Measurements from ENCODE around the gene DOC2B. TPM values are rescaled to one million over a fixed set of nuclear protein-coding genes. Genes with fewer than 3 reads are reported as not detected.
A peak's percentile ranks its signal among the peaks of the same experiment; 100 is the strongest.

DOC2B gene
- total RNA-seq, 5 donors from 2014 or later (not counting 1 experiment from before 2014, with no cell fraction given): 0.05 to 0.16 (median 0.09) TPM; not detected in 2

DNA sequence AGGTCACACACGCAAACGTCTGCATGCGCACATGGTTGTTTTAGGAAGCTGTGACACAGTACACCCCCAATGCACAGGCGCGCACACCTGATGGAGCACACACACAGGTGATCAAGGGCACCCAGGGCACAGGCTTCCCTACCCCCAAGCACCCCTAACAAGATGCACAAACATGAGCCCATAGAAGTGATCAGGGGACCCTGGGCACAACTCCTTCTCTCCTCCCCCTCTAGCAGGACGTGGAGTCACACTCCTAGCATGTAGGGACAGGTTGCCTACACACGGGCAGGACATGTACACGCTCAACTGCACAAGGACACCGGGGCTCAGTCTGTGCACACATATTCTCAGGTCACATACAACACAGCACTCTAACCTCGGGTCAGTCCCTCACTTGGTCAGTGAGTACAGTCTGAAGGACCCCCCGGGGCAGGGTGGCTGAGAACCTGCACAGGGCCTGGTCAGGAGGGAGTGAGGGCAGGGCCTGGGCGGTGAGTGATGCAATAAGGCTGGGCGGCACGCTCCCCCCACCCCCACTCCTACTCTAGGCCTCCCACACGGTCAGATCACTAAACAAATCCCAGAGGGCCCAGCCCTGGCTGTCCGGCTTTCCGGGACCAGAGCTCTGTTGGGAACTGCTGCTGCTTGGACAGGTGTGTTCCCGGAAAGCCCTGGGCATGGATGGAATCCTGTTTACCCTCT lies 751 bp upstream of the DOC2B start:
- H3K27ac ChIP-seq (ENCODE audit: low read length): no peak overlapping the region
- H3K4me1 ChIP-seq (ENCODE audit: control insufficient read depth in 1 of 2, extremely low read depth in 1 of 2, insufficient read depth in 2 of 2, low read length in 2 of 2): peaks cover 0 to 11% of the 10 kb centered on the region in 2 experiments
- Mint-ChIP-seq H3K4me1 (peaks cover 0 to 27% (median 2%) of the 10 kb centered on the region in 3 donors), H3K9me3 (no peaks in the 10 kb centered on the region), H3K4me3 (peak overlapping the region; percentile 31 to 71 (median 57)), H3K36me3 (no peaks in the 10 kb centered on the region), H3K27ac (no peak overlapping the region), H3K27me3 (peaks cover 44 to 70% of the 10 kb centered on the region in 2 donors)
- peak overlapping the region in 1 of 2 donors; percentile 35 for H3K4me3 ChIP-seq (ENCODE audit: control insufficient read depth in 1 of 2, extremely low read depth in 1 of 2, low read length in 1 of 2)
- H3K9me3 ChIP-seq: no peaks in the 10 kb centered on the region
- WGBS (ENCODE audit: insufficient coverage): 73% methylated on average over 13 of the region's 18 CpGs
- H3K36me3 ChIP-seq (ENCODE audit: control insufficient read depth in 2 of 2, extremely low read depth in 1 of 2, insufficient read depth in 1 of 2, low read length in 1 of 2): no peaks in the 10 kb centered on the region
- no peak for DNase-seq
- no peak for ATAC-seq (replicated peaks in 1 of 4)
- ChIA-PET CTCF (no interaction called here), POLR2A (no interaction called here)
- H3K27me3 ChIP-seq (replicated peaks in 1 of 2; ENCODE audit: control insufficient read depth in 2 of 2, extremely low read depth in 1 of 2, insufficient read depth in 2 of 2, low read length in 1 of 2): peaks cover 0 to 73% of the 10 kb centered on the region in 2 experiments

DNA sequence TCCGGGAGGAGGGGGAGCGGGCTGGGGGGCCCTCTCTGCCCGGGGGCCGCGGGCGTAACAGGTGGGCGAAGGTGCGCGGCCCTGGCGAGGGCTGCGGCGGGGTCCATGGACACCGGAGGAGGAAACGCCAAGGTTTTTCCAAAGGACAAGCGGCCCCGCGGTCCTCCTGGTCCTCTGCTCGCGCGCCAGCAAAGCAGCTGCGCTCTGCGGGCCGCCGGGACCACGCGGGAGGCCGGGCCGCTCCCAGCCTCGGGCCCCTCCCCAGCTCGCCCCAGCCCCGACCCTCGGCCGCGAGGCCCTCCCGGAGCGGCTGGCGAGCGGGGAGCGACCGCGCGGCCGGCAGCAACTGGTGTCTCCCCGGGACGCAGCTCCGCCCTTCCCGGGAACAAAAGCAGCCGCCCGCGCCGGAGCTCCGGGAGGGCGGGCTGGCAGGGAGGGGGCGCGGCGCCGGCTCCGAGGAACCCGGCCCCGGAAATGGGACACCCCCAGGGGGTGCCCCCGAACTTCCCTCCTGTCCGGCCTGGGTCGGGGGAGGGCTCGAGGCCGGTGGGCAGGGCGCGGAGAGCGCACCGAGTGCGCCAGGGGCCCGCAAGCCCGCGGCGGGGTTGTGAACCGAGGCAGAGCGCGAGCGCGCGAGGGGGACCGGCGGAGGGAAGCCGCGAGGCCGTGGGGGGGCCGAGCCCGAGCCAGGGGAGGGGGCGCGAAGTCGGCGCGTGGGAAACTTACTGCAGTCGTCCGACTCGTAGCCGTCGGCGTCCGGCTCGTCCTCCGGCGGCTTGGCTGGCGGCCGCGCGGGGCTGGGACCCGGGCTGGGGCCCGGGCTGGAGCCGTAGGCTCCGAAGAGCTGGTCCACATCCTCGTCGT lies 837 bp downstream of the DOC2B start:
- Mint-ChIP-seq H3K4me1 (peaks cover 0 to 18% (median 2%) of the 10 kb centered on the region in 3 donors), H3K27ac (no peak overlapping the region), H3K36me3 (no peaks in the 10 kb centered on the region), H3K4me3 (no peak overlapping the region), H3K9me3 (no peaks in the 10 kb centered on the region), H3K27me3 (peaks cover 41 to 61% of the 10 kb centered on the region in 2 donors)
- no peak for DNase-seq
- ChIA-PET CTCF (no interaction called here), POLR2A (no interaction called here)
- H3K4me1 ChIP-seq (ENCODE audit: control insufficient read depth in 1 of 2, extremely low read depth in 1 of 2, insufficient read depth in 2 of 2, low read length in 2 of 2): peaks cover 0 to 7% of the 10 kb centered on the region in 2 experiments
- H3K27me3 ChIP-seq (replicated peaks in 1 of 2; ENCODE audit: control insufficient read depth in 2 of 2, extremely low read depth in 1 of 2, insufficient read depth in 2 of 2, low read length in 1 of 2): peaks cover 0 to 76% of the 10 kb centered on the region in 2 experiments
- no peaks in the 10 kb centered on the region for H3K36me3 ChIP-seq (ENCODE audit: control insufficient read depth in 2 of 2, extremely low read depth in 1 of 2, insufficient read depth in 1 of 2, low read length in 1 of 2)
- peak overlapping the region in 1 of 2 donors; percentile 19 for H3K4me3 ChIP-seq (ENCODE audit: control insufficient read depth in 1 of 2, extremely low read depth in 1 of 2, low read length in 1 of 2)
- ATAC-seq (replicated peaks in 1 of 4): no peak
- H3K9me3 ChIP-seq: no peaks in the 10 kb centered on the region
- H3K27ac ChIP-seq (ENCODE audit: low read length): no peak overlapping the region
- WGBS (ENCODE audit: insufficient coverage): 5% methylated on average over 112 of the region's 112 CpGs

GRCh38 chr17:179781-180380 lies 1.6 kb downstream of the DOC2B start:
- H3K27ac ChIP-seq (ENCODE audit: low read length): no peak overlapping the region
- peak overlapping the region in 1 of 3 donors; percentile 34 for H3K4me3 Mint-ChIP-seq
- peaks cover 0 to 7% of the 10 kb centered on the region in 2 experiments for H3K4me1 ChIP-seq (ENCODE audit: control insufficient read depth in 1 of 2, extremely low read depth in 1 of 2, insufficient read depth in 2 of 2, low read length in 2 of 2)
- H3K27ac Mint-ChIP-seq: no peak overlapping the region
- 26% methylated on average over 32 of the region's 32 CpGs for WGBS (ENCODE audit: insufficient coverage)
- CTCF ChIA-PET: no interaction called here
- peaks cover 0 to 77% of the 10 kb centered on the region in 2 experiments for H3K27me3 ChIP-seq (replicated peaks in 1 of 2; ENCODE audit: control insufficient read depth in 2 of 2, extremely low read depth in 1 of 2, insufficient read depth in 2 of 2, low read length in 1 of 2)
- no peaks in the 10 kb centered on the region for H3K36me3 Mint-ChIP-seq
- no peaks in the 10 kb centered on the region for H3K36me3 ChIP-seq (ENCODE audit: control insufficient read depth in 2 of 2, extremely low read depth in 1 of 2, insufficient read depth in 1 of 2, low read length in 1 of 2)
- H3K4me1 Mint-ChIP-seq: peaks cover 0 to 11% (median 2%) of the 10 kb centered on the region in 3 donors
- POLR2A ChIA-PET: no interaction called here
- no peaks in the 10 kb centered on the region for H3K9me3 ChIP-seq
- H3K27me3 Mint-ChIP-seq: peaks cover 39 to 57% of the 10 kb centered on the region in 2 donors
- no peak for ATAC-seq (replicated peaks in 1 of 4)
- no peak overlapping the region for H3K4me3 ChIP-seq (ENCODE audit: control insufficient read depth in 1 of 2, extremely low read depth in 1 of 2, low read length in 1 of 2)
- H3K9me3 Mint-ChIP-seq: no peaks in the 10 kb centered on the region
- no peak for DNase-seq

DNA sequence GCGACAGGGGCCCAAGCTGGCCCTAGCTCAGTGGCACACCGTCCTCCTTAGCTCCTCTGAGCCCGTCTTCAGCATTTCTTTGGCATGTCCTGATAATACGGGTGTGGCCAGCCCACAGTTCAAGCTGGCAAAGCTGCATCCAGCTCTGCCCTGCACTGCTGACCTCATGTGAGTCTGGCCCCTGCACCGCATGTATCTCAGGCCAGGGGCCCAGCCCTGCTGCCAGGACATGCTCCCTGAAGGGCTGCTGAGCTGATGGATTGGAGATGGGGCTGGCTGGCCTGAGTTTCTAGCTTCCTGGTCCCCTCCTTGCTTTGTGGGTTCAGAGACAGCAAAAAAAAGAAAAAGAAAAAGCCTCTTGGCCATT lies 2.4 kb downstream of the DOC2B start:
- no peak overlapping the region for H3K27ac Mint-ChIP-seq
- ATAC-seq (replicated peaks in 1 of 4) (no peak), DNase-seq (no peak)
- H3K4me3 ChIP-seq (ENCODE audit: control insufficient read depth in 1 of 2, extremely low read depth in 1 of 2, low read length in 1 of 2): no peak overlapping the region
- CTCF ChIA-PET: no interaction called here
- no peak overlapping the region for H3K4me3 Mint-ChIP-seq
- H3K36me3 ChIP-seq (ENCODE audit: control insufficient read depth in 2 of 2, extremely low read depth in 1 of 2, insufficient read depth in 1 of 2, low read length in 1 of 2): no peaks in the 10 kb centered on the region
- no peak overlapping the region for H3K27ac ChIP-seq (ENCODE audit: low read length)
- H3K9me3 Mint-ChIP-seq: no peaks in the 10 kb centered on the region
- 80% methylated on average over 4 of the region's 5 CpGs for WGBS (ENCODE audit: insufficient coverage)
- no peaks in the 10 kb centered on the region for H3K9me3 ChIP-seq
- H3K27me3 Mint-ChIP-seq: peaks cover 35 to 51% of the 10 kb centered on the region in 2 donors
- H3K36me3 Mint-ChIP-seq: no peaks in the 10 kb centered on the region
- peaks cover 0 to 69% of the 10 kb centered on the region in 2 experiments for H3K27me3 ChIP-seq (replicated peaks in 1 of 2; ENCODE audit: control insufficient read depth in 2 of 2, extremely low read depth in 1 of 2, insufficient read depth in 2 of 2, low read length in 1 of 2)
- POLR2A ChIA-PET: no interaction called here
- H3K4me1 Mint-ChIP-seq: peaks cover 0 to 9% (median 2%) of the 10 kb centered on the region in 3 donors
- peaks cover 0 to 7% of the 10 kb centered on the region in 2 experiments for H3K4me1 ChIP-seq (ENCODE audit: control insufficient read depth in 1 of 2, extremely low read depth in 1 of 2, insufficient read depth in 2 of 2, low read length in 2 of 2)

DNA sequence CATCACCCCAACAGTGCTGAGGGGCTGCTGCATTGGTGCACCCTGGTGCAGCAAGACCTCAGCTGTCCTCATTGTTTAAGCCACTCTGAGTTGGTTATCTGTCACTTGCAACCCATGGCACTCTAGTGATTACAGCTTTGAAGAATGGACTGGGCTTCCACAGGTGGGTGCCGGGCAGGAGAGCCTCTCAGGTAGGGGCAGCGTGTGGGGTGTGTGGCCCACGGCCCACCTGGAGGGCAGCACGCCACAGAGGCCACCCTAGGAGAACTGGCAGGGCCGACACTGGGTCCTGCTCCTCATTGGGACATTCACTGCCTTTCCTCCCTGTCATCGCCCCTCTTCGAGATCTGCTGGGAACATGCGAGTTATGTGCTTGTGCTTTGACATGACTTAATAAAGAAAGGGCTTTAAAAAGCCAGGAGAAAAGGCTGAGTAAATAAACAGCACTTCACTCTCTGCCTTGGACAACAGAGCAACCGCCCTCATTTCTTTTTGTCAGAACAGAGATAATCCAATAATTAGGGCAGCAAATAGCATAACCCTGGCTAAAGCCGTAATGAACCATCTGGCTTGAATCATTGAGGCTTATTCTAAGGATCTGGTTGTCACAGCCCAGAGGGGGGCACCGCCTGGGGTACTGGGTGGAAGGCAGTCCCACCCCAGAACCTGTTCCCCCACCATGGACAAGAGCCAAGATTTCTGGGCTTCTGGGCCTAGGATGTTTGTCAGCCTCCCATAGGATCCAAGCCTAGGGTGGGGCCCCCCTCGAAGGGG lies 3.0 kb downstream of the DOC2B start:
- CTCF ChIA-PET: no interaction called here
- H3K27me3 ChIP-seq (replicated peaks in 1 of 2; ENCODE audit: control insufficient read depth in 2 of 2, extremely low read depth in 1 of 2, insufficient read depth in 2 of 2, low read length in 1 of 2): peaks cover 0 to 63% of the 10 kb centered on the region in 2 experiments
- peaks cover 30 to 45% of the 10 kb centered on the region in 2 donors for H3K27me3 Mint-ChIP-seq

DNA sequence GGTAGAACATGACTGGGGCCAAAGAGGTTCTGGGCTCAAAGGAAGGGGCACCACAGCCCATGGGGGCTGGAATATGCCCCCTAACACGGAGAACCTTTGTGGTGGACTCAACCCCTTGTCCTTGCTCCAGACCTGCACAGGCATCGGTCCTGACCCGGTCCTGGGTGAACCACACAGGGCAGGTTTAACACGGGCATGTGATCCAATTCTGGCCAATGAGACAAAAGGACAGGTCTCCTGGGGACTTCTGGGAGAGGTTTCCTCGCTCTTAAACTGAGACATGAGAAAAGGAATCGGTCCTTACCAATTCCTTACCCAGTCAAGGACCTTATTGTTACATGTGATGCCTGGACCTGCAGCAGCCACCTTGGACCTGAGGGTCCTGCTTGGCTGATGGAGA lies 3.7 kb downstream of the DOC2B start:
- H3K36me3 Mint-ChIP-seq: no peaks in the 10 kb centered on the region
- ChIA-PET CTCF (no interaction called here), POLR2A (no interaction called here)
- no peaks in the 10 kb centered on the region for H3K9me3 Mint-ChIP-seq
- no peak overlapping the region for H3K27ac Mint-ChIP-seq
- Histone ChIP-seq H3K36me3 (ENCODE audit: control insufficient read depth in 2 of 2, extremely low read depth in 1 of 2, insufficient read depth in 1 of 2, low read length in 1 of 2) (no peaks in the 10 kb centered on the region), H3K9me3 (no peaks in the 10 kb centered on the region), H3K27me3 (replicated peaks in 1 of 2; ENCODE audit: control insufficient read depth in 2 of 2, extremely low read depth in 1 of 2, insufficient read depth in 2 of 2, low read length in 1 of 2) (peaks cover 0 to 59% of the 10 kb centered on the region in 2 experiments), H3K4me1 (ENCODE audit: control insufficient read depth in 1 of 2, extremely low read depth in 1 of 2, insufficient read depth in 2 of 2, low read length in 2 of 2) (peaks cover 0 to 7% of the 10 kb centered on the region in 2 experiments), H3K27ac (ENCODE audit: low read length) (no peak overlapping the region), H3K4me3 (ENCODE audit: control insufficient read depth in 1 of 2, extremely low read depth in 1 of 2, low read length in 1 of 2) (no peak overlapping the region)
- DNase-seq (no peak), ATAC-seq (replicated peaks in 1 of 4) (no peak)
- 73% methylated on average over 5 of the region's 6 CpGs for WGBS (ENCODE audit: insufficient coverage)
- peaks cover 0 to 6% (median 2%) of the 10 kb centered on the region in 3 donors for H3K4me1 Mint-ChIP-seq
- H3K4me3 Mint-ChIP-seq: no peak overlapping the region
- H3K27me3 Mint-ChIP-seq: peaks cover 22 to 38% of the 10 kb centered on the region in 2 donors

More for the DNA sequence above, 3.0 kb downstream of the DOC2B start:
- Mint-ChIP-seq H3K9me3 (no peaks in the 10 kb centered on the region), H3K27ac (no peak overlapping the region), H3K36me3 (no peaks in the 10 kb centered on the region), H3K4me3 (no peak overlapping the region), H3K4me1 (peaks cover 0 to 7% (median 2%) of the 10 kb centered on the region in 3 donors)
- POLR2A ChIA-PET: no interaction called here
- ATAC-seq (replicated peaks in 1 of 4): no peak
- no peak overlapping the region for H3K27ac ChIP-seq (ENCODE audit: low read length)
- H3K4me1 ChIP-seq (ENCODE audit: control insufficient read depth in 1 of 2, extremely low read depth in 1 of 2, insufficient read depth in 2 of 2, low read length in 2 of 2): peaks cover 0 to 7% of the 10 kb centered on the region in 2 experiments
- DNase-seq: no peak
- no peaks in the 10 kb centered on the region for H3K9me3 ChIP-seq
- H3K4me3 ChIP-seq (ENCODE audit: control insufficient read depth in 1 of 2, extremely low read depth in 1 of 2, low read length in 1 of 2): no peak overlapping the region
- H3K36me3 ChIP-seq (ENCODE audit: control insufficient read depth in 2 of 2, extremely low read depth in 1 of 2, insufficient read depth in 1 of 2, low read length in 1 of 2): no peaks in the 10 kb centered on the region
- 78% methylated on average over 8 of the region's 12 CpGs for WGBS (ENCODE audit: insufficient coverage)
